ENCODE data around the gene PTPRU. TPM values are rescaled to one million over a fixed set of nuclear protein-coding genes. Genes with fewer than 3 reads are reported as not detected.

Gene PTPRU
- total RNA-seq, 1 donor from 2014 or later = 3.5 TPM

DNA sequence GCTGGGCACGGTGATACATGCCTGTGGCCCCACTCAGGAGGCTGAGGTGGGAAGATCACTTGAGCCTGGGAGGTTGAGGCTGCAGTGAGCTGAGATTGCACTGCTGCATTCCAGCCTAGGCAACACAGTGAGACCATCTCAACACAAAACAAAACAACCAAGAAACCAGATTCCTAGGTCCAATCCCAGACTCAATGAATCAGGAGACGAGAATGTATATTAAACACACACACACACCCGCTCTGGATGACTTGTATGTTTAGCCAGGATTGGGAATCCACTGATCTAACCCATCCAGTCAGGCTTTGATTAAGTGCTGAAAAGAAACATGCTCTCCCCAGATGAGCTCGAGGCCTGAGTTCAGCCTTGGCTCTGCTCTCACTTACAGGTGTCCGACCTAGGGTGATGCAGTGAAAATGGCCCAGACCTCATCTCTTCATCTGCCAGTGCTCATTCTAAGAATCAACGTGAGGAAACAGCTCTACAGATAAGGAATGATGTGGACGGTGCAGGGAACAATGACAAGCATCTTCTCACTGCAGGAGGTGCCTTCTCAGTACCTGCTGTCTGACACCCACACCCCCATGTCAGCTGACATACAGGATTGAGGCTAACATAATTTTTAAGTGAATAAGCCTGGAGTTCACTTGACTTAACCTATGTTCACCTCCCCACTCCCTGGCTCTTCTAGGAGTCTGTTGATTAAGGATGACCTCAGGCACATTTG lies 39.3 kb upstream of the PTPRU start:
- peaks cover 24% of the 10 kb centered on the region for H3K36me3 Mint-ChIP-seq (ENCODE audit: unreplicated experiment)
- no peaks in the 10 kb centered on the region for H3K9me3 Mint-ChIP-seq (ENCODE audit: unreplicated experiment)
- TF ChIP-seq, protein P1, sequence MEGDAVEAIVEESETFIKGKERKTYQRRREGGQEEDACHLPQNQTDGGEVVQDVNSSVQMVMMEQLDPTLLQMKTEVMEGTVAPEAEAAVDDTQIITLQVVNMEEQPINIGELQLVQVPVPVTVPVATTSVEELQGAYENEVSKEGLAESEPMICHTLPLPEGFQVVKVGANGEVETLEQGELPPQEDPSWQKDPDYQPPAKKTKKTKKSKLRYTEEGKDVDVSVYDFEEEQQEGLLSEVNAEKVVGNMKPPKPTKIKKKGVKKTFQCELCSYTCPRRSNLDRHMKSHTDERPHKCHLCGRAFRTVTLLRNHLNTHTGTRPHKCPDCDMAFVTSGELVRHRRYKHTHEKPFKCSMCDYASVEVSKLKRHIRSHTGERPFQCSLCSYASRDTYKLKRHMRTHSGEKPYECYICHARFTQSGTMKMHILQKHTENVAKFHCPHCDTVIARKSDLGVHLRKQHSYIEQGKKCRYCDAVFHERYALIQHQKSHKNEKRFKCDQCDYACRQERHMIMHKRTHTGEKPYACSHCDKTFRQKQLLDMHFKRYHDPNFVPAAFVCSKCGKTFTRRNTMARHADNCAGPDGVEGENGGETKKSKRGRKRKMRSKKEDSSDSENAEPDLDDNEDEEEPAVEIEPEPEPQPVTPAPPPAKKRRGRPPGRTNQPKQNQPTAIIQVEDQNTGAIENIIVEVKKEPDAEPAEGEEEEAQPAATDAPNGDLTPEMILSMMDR (IDR thresholded peaks at IDR 0.05) = no peak
- no peaks in the 10 kb centered on the region for H3K27me3 Mint-ChIP-seq (ENCODE audit: unreplicated experiment)
- H3K27ac Mint-ChIP-seq (ENCODE audit: unreplicated experiment) = peak overlapping the region; percentile 15
- no peak for DNase-seq (ENCODE audit: extremely low spot score, unreplicated experiment)
- no peak overlapping the region for H3K4me3 Mint-ChIP-seq (ENCODE audit: unreplicated experiment)
- H3K4me1 Mint-ChIP-seq (ENCODE audit: unreplicated experiment) = peaks cover 7% of the 10 kb centered on the region

DNA sequence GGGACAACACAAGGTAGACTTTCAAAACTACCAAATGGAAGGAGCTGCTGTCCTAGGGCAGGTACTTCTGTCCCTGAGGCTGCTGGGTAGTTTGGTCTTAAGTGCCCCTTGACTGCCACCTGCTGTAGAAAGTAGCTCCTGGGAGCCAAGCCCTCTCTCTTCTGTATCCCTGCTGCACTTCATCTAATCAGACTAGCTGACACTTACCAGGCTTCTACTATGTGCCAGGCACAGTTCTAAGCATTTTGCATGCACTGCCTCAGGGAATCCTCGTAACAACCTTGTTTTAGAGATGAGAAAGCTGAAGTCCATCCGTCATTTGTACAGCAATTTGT lies 38.8 kb upstream of the PTPRU start:
- Mint-ChIP-seq H3K36me3 (ENCODE audit: unreplicated experiment) (peaks cover 24% of the 10 kb centered on the region), H3K27me3 (ENCODE audit: unreplicated experiment) (no peaks in the 10 kb centered on the region), H3K9me3 (ENCODE audit: unreplicated experiment) (no peaks in the 10 kb centered on the region), H3K4me3 (ENCODE audit: unreplicated experiment) (no peak overlapping the region), H3K27ac (ENCODE audit: unreplicated experiment) (no peak overlapping the region), H3K4me1 (ENCODE audit: unreplicated experiment) (peaks cover 10% of the 10 kb centered on the region)
- DNase-seq (ENCODE audit: extremely low spot score, unreplicated experiment) = no peak
- TF ChIP-seq, protein P1 (IDR thresholded peaks at IDR 0.05) = peak; percentile 47

DNA sequence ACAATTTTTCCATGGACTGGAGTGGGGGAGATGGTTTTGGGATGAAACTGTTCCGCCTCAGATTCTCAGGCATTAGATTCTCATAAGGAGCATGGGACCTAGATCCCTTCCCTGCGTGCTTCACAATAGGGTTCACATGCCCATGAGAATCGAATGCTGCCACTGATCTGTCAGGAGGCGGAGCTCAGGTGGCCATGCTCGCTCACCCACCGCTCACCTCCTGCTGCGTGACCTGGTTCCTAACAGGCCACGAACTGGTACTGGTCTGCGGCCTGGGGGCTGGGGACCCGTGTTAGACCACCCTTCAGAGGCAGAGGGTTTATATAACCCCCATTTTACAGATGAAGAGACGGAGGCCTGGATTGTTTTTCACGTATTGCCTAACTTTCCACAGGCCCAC lies 38.3 kb upstream of the PTPRU start:
- no peak overlapping the region for H3K4me3 Mint-ChIP-seq (ENCODE audit: unreplicated experiment)
- DNase-seq (ENCODE audit: extremely low spot score, unreplicated experiment) = no peak
- no peaks in the 10 kb centered on the region for H3K9me3 Mint-ChIP-seq (ENCODE audit: unreplicated experiment)
- H3K4me1 Mint-ChIP-seq (ENCODE audit: unreplicated experiment) = peaks cover 12% of the 10 kb centered on the region
- H3K27me3 Mint-ChIP-seq (ENCODE audit: unreplicated experiment) = no peaks in the 10 kb centered on the region
- TF ChIP-seq, protein P1 (IDR thresholded peaks at IDR 0.05) = no peak
- H3K36me3 Mint-ChIP-seq (ENCODE audit: unreplicated experiment) = peaks cover 24% of the 10 kb centered on the region
- H3K27ac Mint-ChIP-seq (ENCODE audit: unreplicated experiment) = no peak overlapping the region

DNA sequence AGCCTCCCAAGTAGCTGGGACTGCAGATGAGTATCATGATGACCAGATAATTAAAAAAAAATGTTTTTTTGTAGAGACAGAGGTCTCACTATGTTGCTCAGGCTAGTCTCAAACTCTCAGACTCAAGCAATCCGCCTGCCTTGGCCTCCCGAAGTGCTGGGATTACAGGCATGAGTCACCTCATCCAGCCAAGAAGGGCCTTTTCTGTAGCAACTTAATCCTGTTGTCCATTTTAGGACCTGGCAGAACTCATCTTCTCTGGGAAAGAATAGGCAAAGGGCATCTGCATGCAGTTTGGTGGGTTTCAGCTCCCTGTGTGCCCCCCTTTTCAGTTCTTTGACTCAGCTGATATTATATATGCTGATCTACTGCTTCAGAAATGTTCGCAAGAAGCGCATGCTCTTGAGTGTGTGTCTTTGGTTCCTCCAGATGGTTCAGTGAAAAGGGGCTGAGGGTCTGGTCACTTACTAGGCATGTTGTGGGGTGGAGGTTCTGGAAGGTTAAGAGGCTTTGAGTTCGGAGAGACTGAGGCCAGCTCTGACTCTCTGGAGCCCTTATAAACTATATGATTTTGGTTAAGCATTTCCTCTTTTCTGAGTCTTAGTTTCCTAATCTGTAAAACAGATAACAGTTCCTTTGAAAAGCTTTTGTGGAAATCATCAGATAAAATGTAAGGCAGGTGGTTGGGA lies 35.3 kb upstream of the PTPRU start:
- Mint-ChIP-seq H3K4me3 (ENCODE audit: unreplicated experiment) (no peak overlapping the region), H3K36me3 (ENCODE audit: unreplicated experiment) (peaks cover 13% of the 10 kb centered on the region), H3K9me3 (ENCODE audit: unreplicated experiment) (no peaks in the 10 kb centered on the region), H3K4me1 (ENCODE audit: unreplicated experiment) (peaks cover 12% of the 10 kb centered on the region), H3K27ac (ENCODE audit: unreplicated experiment) (no peak overlapping the region), H3K27me3 (ENCODE audit: unreplicated experiment) (no peaks in the 10 kb centered on the region)
- DNase-seq (ENCODE audit: extremely low spot score, unreplicated experiment) = no peak
- TF ChIP-seq, protein P1 (IDR thresholded peaks at IDR 0.05) = no peak

DNA sequence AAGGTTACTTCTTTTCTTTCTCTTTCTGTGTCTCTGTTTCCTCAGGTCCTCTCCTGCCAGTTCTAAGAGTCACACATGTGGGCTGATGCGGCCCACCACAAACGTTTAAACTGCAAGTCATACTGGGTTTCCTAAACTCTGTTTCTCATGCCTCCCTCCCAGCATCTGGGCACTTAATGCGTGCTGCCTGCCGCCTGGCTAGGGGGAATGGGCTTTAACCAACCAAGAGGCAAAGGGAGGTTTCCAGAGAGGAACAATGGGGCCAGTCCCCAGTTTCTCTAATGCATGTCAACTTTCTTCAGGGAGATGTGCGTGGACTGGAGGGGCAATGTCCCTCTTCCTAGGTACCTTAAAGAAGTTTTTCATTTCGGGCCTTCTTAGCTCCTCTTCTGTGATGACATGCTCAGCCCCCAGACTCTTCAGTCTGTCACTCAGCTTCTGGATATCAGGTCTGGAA lies 34.7 kb upstream of the PTPRU start:
- Mint-ChIP-seq H3K4me3 (ENCODE audit: unreplicated experiment) (no peak overlapping the region), H3K27me3 (ENCODE audit: unreplicated experiment) (no peaks in the 10 kb centered on the region), H3K27ac (ENCODE audit: unreplicated experiment) (no peak overlapping the region), H3K4me1 (ENCODE audit: unreplicated experiment) (peaks cover 12% of the 10 kb centered on the region), H3K36me3 (ENCODE audit: unreplicated experiment) (peaks cover 13% of the 10 kb centered on the region), H3K9me3 (ENCODE audit: unreplicated experiment) (no peaks in the 10 kb centered on the region)
- TF ChIP-seq, protein P1 (IDR thresholded peaks at IDR 0.05) = no peak
- DNase-seq (ENCODE audit: extremely low spot score, unreplicated experiment) = no peak

All from osteocyte (in vitro differentiated cells).